Measurements from ENCODE around the gene RMDN2.
"Not testable (repeated sequence)": the region's sequence is repeated elsewhere in the genome, so short reads cannot be mapped to it uniquely, and the experiment has no call there.

The RMDN2 gene

DNA sequence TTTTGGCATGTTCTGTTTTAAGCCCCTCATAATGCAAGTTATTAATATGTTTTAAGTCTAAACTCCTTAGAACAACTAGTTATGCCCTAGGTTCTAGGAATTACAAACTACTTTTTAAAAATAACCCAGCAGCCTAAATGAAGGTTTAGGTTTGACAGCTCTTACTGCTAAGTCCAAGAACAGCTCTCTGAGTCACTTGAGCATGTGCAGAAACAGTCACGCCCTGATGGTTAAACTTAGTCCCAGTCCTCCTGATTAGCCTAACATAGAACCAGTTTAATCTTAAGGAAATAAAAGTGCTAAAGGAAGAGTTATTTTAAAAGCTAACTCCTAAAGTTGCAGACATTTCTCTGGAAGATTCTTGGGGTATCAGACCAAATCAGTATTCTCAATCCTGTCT is 72.5 kb downstream of the RMDN2 start:
- no peak for DNase-seq

DNA sequence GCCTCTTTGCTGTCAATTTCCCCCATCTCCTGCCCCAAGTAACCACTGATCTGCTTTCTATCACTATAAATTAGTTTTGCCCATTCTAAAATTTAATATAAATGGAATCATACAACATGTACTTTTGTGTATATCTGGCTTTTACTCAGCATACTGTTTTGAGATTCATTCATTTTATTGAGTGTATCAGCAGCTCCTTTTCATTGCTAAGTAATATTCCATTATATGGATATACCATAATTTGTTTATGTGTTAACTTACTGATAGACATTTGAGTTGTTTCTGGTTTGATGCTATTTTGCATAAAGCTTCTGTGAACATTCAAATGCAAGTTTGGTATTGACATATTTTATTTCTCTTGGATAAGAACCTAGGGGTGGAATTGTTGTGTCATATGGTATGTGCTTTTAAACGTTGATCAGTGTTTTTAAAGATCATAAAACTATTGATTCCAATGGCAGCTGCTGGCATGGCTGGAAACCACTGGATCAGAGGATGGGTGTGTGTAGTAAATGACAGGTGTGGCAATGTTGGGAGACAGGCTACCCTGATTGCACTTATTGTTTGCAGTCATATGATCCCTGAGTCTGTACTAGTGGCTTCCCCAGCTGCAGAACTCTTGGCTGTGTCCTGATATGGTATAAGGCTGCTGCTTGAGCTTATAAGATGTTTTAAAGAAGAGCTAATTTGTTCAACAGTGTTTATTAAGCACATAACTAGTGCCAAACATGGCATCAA is 75.6 kb downstream of the RMDN2 start:
- DNase-seq = no peak

DNA sequence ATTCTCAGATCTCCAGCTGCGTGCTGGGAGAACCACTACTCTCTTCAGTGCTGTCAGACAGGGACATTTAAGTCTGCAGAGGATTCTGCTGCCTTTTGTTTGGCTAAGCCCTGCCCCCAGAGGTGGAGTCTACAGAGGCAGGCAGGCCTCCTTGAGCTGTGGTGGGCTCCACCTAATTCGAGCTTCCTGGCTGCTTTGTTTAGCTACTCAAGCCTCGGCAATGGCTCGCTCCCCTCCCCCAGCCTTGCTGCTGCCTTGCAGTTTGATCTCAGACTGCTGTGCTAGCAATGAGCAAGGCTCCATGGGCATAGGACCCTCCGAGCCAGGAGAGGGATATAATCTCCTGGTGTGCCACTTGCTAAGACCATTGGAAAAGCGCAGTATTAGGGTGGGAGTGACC is 85.1 kb downstream of the RMDN2 start:
- DNase-seq = not testable (repeated sequence)

- DNase-seq = no peak
Measured at GRCh38 chr2:38010995-38011394, 85.9 kb downstream of the RMDN2 start.

DNA sequence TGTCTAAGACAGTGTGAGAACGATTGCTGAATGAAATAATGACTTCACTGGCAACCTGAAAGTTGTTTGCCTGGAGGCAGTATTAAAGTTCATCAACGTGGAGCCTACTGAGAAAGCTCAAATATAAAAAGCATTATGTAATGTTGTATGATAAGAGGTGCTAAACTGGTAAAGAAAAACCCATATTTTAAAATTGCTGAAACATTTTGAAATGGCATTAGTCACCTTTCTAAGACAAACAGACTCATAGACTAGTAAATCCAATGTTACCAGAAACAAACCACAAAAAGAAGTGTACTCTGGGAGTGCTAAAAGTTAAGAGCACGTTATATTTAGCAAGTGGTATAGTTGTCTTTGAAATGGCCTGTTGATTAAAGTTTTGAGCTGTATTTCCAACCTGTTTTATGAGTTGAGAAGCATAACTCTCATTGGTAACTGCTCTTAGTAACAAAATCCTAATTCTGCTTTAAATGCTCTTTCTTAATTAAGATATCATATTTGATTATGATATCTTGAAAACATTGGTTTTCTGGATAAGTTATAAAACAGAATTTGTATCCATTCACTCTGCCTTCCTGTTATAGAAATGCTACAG is 88.2 kb downstream of the RMDN2 start:
- DNase-seq = no peak

- DNase-seq = no peak
Measured at GRCh38 chr2:38016219-38016618, 91.1 kb downstream of the RMDN2 start.

DNA sequence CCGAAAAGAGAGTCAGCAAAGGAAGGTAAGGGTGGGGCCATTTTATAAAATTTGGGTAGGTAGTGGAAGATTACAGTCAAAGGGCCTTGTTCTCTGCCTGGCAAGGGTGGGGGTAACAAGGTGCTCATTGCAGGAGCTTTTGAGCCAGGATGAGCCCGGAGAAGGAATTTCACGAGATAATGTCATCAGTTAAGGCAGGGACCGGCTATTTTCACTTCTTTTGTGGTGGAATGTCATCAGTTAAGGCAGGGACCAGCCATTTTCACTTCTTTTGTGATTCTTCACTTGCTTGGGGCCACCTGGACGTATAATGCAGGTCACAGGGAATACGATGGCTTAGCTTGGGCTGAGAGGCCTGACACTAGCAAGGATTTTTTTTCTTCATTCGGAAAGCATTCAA is 92.7 kb downstream of the RMDN2 start:
- no peak for DNase-seq

DNA sequence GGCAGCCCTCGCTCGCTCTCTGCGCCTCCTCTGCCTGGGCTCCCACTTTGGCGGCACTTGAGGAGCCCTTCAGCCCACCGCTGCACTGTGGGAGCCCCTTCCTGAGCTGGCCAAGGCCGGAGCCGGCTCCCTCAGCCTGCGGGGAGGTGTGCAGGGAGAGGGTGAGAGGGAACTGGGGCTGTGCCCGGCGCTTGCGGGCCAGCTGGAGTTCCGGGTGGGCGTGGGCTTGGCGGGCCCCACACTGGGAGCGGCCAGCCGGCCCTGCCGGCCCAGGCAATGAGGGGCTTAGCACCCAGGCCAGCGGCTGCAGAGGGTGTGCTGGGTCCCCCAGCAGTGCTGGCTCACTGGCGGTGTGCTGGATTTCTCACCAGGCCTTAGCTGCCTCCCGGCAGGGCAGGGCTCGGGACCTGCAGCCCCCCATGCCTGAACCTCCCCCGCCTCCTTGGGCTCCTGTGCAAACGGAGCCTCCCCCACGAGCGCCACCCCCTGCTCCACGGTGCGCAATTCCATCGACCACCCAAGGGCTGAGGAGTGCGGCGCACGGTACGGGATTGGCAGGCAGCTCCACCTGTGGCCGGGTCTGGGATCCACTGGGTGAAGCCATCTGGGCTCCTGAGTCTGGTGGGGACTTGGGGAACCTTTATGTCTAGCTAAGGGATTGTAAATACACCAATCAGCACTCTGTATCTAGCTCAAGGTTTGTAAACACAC is 95.4 kb downstream of the RMDN2 start:
- not testable (repeated sequence) for DNase-seq

- DNase-seq = no peak
Measured at GRCh38 chr2:38021589-38021988, 96.5 kb downstream of the RMDN2 start.

DNA sequence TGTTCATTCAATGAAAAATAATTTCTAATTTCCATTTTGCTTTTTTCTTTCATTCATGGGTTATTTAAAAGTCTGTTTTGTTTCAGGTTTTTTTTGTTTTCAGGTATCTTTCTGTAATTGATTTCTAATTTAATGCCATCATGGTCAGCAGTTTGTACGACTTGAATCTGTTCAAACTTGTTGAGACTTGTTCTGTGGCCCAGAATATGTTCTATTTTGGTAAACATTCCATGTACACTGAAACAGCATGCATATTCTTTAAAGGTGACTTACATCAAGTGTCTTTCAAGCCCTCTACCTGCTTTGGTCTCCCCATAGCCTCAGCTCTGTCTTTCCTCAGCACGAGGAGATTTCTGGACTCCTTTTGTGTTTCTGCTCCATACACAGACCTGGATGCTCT is 101.8 kb downstream of the RMDN2 start:
- DNase-seq = no peak

DNA sequence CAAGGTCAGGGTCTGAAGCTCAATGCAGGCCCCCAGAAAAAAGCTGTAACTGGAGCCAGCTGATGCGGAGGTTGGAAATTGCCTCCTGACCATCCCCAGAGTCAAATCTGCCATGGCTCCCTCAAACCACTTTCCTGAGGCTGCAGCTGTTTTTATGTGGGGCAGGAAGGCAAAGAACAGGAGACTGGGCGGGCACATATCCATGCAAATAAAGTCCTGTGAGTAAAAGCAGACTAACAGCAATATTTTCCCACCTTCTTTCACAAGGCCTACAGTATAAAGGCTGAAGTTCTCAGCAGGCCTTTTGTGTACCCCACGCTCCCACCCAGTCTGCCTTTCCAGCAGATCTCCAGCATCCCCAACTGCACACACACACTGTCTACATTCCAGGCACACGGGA is 103.7 kb downstream of the RMDN2 start:
- no peak for DNase-seq

DNA sequence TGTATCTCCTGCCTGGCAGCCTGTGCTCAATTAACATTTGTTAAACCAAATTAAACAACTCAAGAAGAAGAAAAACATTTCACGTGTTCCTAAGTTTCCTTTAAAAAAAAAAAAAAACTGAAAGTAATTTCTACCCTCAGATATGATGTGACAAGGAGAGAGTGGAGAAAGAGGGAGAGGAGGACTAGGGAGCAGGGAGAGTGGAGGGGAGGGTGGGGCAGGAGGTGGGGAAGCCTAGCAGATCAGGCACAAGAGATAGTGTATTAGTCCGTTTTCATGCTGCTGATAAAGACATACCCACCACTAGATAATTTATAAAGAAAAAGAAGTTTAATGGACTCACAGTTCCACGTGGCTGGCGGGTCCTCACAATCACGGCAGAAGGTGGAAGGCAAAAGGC is 104.4 kb downstream of the RMDN2 start:
- DNase-seq = no peak

DNA sequence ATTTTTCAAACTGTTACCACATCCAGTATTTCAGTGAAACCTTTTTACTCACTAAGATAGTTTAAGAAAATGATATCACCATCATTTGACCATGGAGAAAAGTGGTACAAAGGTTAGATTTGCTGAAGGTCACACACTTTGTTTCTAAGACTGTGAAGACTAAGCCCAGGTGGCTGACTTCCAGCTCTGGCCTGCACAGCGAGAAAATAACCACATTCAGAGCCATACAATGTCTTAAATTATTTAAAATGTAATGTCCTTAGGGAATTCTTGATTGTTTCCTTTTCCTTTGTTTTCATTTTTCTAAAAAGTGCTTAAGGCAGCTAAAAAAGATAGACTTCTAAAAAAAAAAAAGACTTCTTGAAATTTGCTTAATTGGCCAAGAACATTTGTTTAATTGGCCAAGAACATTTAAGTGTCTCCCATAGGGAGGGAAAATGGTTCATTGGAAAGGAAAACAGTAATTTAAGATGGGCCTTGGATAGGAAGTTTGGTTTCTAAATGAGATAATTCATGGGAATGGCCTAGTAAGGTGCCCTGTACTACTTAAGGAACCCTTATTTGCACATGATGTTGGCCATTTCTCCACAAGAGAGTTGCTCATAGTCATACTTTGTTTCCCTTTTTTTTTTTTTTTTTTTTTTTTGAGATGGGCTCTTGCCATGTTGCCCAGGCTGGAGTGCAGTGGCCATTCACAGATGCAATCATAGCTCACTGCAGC is 105.7 kb downstream of the RMDN2 start:
- DNase-seq = no peak

DNA sequence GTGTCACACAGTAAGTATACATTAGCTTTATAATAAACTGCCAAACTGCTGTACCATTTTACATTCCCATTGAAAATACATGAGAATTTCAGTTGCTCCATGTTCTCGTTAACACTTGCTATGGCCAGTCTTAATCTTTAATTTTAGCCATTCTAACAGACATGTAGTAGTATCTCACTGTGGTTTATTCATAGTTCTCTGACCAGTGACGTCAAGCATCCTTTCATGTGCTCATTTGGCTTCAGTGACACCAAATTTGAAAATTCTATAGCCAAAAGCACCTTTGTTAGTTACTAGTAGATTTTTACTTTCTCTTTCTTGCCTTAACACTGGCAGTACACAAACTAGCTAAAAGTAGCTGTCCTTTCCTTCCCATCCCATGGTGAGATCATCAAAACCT is 107.9 kb downstream of the RMDN2 start:
- no peak for DNase-seq

- no peak for DNase-seq
Measured at GRCh38 chr2:38033646-38034045, 108.6 kb downstream of the RMDN2 start.

GRCh38 chr2:38035968-38036367 is 110.9 kb downstream of the RMDN2 start:
- no peak for DNase-seq

DNA sequence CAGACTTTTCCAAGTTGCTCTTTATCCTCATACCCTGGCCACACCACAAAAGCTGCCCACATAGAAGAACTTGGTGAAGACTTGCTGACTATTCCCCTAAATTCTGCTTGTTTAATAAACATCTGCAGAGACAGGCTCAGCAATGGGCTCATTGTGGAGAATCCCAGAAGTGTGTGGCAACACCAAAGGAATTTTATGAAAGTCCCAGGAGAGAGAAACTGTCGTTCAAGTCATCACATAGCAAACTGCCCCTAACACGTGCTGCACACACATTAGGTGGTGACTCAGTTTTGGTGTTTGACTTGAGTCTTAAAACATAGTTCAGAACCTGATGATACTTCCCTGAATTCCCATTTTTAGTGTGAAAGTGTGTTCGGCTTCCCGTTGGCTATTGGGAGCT is 112.2 kb downstream of the RMDN2 start:
- DNase-seq = no peak

- DNase-seq = no peak
Measured at GRCh38 chr2:38037757-38038621, 112.9 kb downstream of the RMDN2 start.

- DNase-seq = no peak
Measured at GRCh38 chr2:38038682-38039081, 113.6 kb downstream of the RMDN2 start.

DNA sequence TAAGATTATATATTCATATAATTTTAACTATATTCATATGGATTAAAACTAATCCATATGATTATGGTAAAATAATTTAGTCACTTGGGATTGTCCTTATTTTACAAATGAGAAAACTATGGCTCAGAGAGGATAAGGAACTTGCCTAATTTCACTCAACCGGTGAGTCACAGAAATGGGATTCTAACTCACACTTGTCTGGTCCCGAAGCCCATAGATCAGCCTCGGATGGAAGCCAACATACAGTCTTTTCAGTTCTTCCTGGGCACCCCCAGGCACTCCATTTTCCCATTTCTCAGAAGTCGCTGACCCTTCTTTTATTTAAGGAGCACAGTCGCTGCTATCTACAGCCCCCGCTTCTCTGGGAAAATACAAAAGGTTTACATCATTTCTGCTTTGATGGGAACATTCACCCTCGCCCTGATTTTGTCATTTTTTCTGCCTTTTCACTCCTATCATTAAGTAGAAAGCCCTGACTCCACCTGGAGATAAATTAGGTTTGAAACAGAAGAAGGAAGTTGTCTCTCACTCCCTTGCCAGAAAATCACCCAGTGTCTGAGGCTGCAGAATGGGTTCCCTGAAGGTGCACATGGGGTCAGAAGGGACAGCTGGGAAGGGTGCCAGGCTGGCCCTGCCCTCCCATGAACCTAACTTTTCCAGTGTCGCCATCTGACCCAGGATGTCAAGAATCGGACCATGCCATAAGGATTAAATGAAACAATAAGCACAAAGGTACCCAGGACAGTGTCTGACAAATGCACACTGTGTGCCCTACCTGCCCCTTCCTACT is 114.2 kb downstream of the RMDN2 start:
- no peak for DNase-seq

DNA sequence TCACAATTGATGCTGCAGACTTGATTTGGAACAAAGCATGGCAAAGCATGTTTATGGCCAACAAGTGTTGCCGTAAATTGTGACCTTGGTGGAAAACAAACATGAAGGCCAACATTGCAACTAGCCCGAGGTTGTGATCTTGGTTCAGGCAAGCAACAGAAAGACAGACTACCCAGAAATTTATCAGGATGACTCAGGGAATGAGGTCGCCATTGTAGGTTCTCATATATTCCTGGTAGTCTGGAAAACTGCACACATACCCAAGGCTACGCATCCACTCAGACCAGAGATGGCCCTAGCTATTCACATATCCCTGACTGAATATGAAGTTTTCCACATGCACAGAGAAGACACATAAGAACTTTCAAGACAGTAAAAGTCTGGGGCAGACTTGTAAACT is 120.7 kb downstream of the RMDN2 start:
- no peak for DNase-seq

GRCh38 chr2:38056216-38056615 is 131.1 kb downstream of the RMDN2 start:
- DNase-seq = no peak

Data from CD4-positive, alpha-beta T cell treated with Interleukin-1 beta for 1 hour (primary cell).